IPS-18a (cell line): ENCODE results near the gene VWA8.
A peak's percentile ranks its signal among the peaks of the same experiment; 100 is the strongest.
"Not testable (repeated sequence)": the region's sequence is repeated elsewhere in the genome, so short reads cannot be mapped to it uniquely, and the experiment has no call there.

Experiments
- H3K27ac ChIP-seq: one replicate; pipeline ENCODE4 v1.5.1; 2013; ENCODE audit warnings: low read length
- H3K27me3 ChIP-seq: one replicate; pipeline ENCODE4 v1.6.1; 2013; ENCODE audit warnings: mild to moderate bottlenecking, low read length; ENCODE audit not compliant: control insufficient read depth, insufficient read depth
- H3K36me3 ChIP-seq: one replicate; pipeline ENCODE4 v1.6.1; 2013; ENCODE audit warnings: low read depth, low read length; ENCODE audit not compliant: control insufficient read depth
- H3K4me1 ChIP-seq: one replicate; pipeline ENCODE4 v1.6.1; 2013; ENCODE audit warnings: low read depth, low read length; ENCODE audit not compliant: control insufficient read depth
- H3K4me3 ChIP-seq: one replicate; pipeline ENCODE4 v1.5.1; 2013; ENCODE audit warnings: low read length
- H3K9ac ChIP-seq: one replicate; pipeline ENCODE4 v1.6.1; 2013; ENCODE audit warnings: mild to moderate bottlenecking, low read length, moderate library complexity
- H3K9me3 ChIP-seq: one replicate; pipeline ENCODE4 v1.6.1; 2013; ENCODE audit warnings: low read depth, low read length; ENCODE audit not compliant: control insufficient read depth

VWA8 gene

GRCh38 chr13:41962994-41963393 is 2.1 kb upstream of the VWA8 start:
- peaks cover 4% of the 10 kb centered on the region for H3K4me1 ChIP-seq
- no peak overlapping the region for H3K27ac ChIP-seq
- H3K27me3 ChIP-seq, result no peaks in the 10 kb centered on the region
- no peaks in the 10 kb centered on the region for H3K36me3 ChIP-seq
- no peak overlapping the region for H3K4me3 ChIP-seq
- H3K9ac ChIP-seq, result no peak overlapping the region
- no peaks in the 10 kb centered on the region for H3K9me3 ChIP-seq

GRCh38 chr13:41961466-41961760 is 504 bp upstream of the VWA8 start:
- peak overlapping the region; percentile 3 for H3K27ac ChIP-seq
- H3K27me3 ChIP-seq, result no peaks in the 10 kb centered on the region
- peak overlapping the region; percentile 68 for H3K4me3 ChIP-seq
- peak overlapping the region; percentile 62 for H3K9ac ChIP-seq
- H3K36me3 ChIP-seq, result no peaks in the 10 kb centered on the region
- H3K4me1 ChIP-seq, result peaks cover 4% of the 10 kb centered on the region
- H3K9me3 ChIP-seq, result no peaks in the 10 kb centered on the region

GRCh38 chr13:41960211-41960636 is 685 bp downstream of the VWA8 start:
- H3K4me1 ChIP-seq, result peaks cover 4% of the 10 kb centered on the region
- H3K27me3 ChIP-seq, result no peaks in the 10 kb centered on the region
- H3K27ac ChIP-seq, result no peak overlapping the region
- peak overlapping the region; percentile 68 for H3K4me3 ChIP-seq
- peak overlapping the region; percentile 62 for H3K9ac ChIP-seq
- no peaks in the 10 kb centered on the region for H3K36me3 ChIP-seq
- no peaks in the 10 kb centered on the region for H3K9me3 ChIP-seq

DNA sequence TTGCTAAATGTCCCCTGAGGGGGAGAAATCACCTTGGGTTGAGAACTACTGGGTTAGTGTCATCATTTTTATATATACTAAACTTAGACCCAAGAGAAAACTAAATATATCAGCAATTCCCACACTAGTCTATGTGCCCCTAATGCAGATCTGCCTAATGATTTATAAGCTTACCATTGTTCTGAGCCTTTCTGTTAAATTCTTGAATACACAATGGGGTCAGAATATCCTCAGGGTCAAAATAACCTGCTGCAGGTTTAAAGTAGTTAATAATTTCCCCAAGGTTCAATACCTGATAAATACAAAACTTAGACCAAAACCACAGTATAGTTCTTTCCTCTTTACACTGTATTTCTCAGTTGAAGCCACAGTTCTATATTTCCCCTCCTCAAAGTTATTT is 4.6 kb downstream of the VWA8 start:
- Histone ChIP-seq H3K4me1 (no peaks in the 10 kb centered on the region), H3K4me3 (no peak overlapping the region), H3K36me3 (no peaks in the 10 kb centered on the region), H3K27ac (no peak overlapping the region), H3K9ac (no peak overlapping the region), H3K9me3 (no peaks in the 10 kb centered on the region), H3K27me3 (no peaks in the 10 kb centered on the region)

- Histone ChIP-seq H3K36me3 (no peaks in the 10 kb centered on the region), H3K4me1 (no peaks in the 10 kb centered on the region), H3K4me3 (no peak overlapping the region), H3K9ac (no peak overlapping the region), H3K27me3 (no peaks in the 10 kb centered on the region), H3K27ac (no peak overlapping the region), H3K9me3 (no peaks in the 10 kb centered on the region)
Observed at GRCh38 chr13:41955605-41956004, 5.3 kb downstream of the VWA8 start.

GRCh38 chr13:41954226-41954625 is 6.7 kb downstream of the VWA8 start:
- H3K9me3 ChIP-seq, result no peaks in the 10 kb centered on the region
- no peak overlapping the region for H3K9ac ChIP-seq
- no peak overlapping the region for H3K27ac ChIP-seq
- H3K4me3 ChIP-seq, result no peak overlapping the region
- H3K36me3 ChIP-seq, result no peaks in the 10 kb centered on the region
- H3K4me1 ChIP-seq, result no peaks in the 10 kb centered on the region
- no peaks in the 10 kb centered on the region for H3K27me3 ChIP-seq

DNA sequence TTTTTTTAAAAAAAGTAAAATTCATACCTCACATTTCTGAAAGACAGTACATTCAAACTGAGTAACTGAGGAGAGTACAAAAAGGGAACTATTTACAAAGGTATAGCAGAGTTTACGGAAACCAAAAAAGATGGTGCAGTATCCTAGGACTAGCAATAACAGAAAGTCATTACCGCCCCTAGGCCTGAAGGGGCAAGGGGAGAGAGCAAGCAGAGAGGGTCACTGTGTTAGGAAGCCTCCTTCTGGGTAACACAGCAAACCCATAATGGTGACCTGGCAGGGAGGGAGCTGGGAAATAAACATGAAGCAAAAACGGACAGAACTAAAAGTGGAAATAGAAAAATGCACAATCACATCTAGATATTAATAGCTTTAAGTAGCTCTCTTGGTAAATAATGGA is 8.2 kb downstream of the VWA8 start:
- no peaks in the 10 kb centered on the region for H3K4me1 ChIP-seq
- H3K27me3 ChIP-seq, result no peaks in the 10 kb centered on the region
- no peak overlapping the region for H3K27ac ChIP-seq
- H3K9me3 ChIP-seq, result no peaks in the 10 kb centered on the region
- no peak overlapping the region for H3K9ac ChIP-seq
- no peaks in the 10 kb centered on the region for H3K36me3 ChIP-seq
- H3K4me3 ChIP-seq, result no peak overlapping the region

DNA sequence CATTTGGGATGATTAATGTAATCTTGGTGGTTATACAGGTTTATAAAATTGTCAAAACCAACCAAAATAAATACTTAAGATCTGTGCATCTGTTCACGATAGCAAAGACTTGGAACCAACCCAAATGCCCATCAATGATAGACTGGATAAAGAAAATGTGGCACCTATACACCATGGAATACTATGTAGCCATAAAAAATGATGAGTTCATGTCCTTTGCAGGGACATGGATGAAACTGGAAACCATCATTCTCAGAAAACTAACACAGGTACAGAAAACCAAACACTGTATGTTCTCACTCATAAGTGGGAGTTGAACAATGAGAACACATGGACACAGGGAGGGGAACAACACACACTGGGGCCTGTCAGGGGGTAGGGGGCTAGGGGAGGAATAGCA is 11.8 kb downstream of the VWA8 start:
- H3K9me3 ChIP-seq, H3K4me3 ChIP-seq, H3K4me1 ChIP-seq, H3K27ac ChIP-seq, H3K27me3 ChIP-seq, H3K36me3 ChIP-seq, H3K9ac ChIP-seq: not testable (repeated sequence)

DNA sequence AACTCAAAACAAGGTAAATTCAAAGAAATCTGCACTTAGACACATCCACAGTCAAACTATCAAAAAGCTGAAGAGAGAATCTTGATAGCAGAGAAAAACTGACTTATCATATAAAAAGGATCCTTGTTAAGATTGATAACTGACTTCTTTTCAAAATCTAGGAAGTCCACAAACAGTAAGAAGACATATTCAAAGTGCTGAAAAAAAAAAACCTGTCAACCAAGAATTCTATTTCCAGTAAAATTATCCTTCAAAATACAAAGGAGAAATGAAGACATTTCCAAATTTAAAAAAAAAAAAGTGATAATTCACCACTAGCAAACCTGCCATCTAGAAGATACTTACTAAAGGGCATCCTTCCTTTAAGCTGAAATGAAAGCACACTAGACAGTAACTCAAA is 15.0 kb downstream of the VWA8 start:
- no peaks in the 10 kb centered on the region for H3K27me3 ChIP-seq
- H3K36me3 ChIP-seq, result no peaks in the 10 kb centered on the region
- H3K9ac ChIP-seq, result no peak overlapping the region
- H3K4me3 ChIP-seq, result no peak overlapping the region
- no peak overlapping the region for H3K27ac ChIP-seq
- H3K9me3 ChIP-seq, result no peaks in the 10 kb centered on the region
- H3K4me1 ChIP-seq, result no peaks in the 10 kb centered on the region

GRCh38 chr13:41944635-41945397 is 16.1 kb downstream of the VWA8 start:
- H3K9ac ChIP-seq, result no peak overlapping the region
- no peak overlapping the region for H3K4me3 ChIP-seq
- no peaks in the 10 kb centered on the region for H3K27me3 ChIP-seq
- no peaks in the 10 kb centered on the region for H3K36me3 ChIP-seq
- H3K27ac ChIP-seq, result no peak overlapping the region
- no peaks in the 10 kb centered on the region for H3K9me3 ChIP-seq
- no peaks in the 10 kb centered on the region for H3K4me1 ChIP-seq

DNA sequence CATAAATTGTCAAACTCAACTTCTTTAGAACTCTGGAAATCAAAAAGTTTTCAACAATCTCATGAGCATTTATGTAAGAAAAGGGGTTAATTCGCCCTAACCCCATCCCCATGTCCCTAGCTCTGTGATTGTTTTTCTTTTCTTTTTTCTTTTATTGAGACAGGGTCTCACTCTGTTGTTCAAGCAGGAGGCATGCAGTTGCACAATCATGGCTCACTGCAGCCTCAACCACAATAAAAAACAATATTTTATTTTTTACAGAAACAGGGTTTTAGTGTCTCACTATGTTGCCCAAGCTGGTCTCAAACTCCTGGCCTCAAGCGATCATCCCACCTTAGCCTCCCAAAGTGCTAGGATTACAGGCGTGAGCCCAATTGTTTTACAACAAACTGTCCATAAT is 16.7 kb downstream of the VWA8 start:
- Histone ChIP-seq H3K27me3 (no peaks in the 10 kb centered on the region), H3K9ac (no peak overlapping the region)

DNA sequence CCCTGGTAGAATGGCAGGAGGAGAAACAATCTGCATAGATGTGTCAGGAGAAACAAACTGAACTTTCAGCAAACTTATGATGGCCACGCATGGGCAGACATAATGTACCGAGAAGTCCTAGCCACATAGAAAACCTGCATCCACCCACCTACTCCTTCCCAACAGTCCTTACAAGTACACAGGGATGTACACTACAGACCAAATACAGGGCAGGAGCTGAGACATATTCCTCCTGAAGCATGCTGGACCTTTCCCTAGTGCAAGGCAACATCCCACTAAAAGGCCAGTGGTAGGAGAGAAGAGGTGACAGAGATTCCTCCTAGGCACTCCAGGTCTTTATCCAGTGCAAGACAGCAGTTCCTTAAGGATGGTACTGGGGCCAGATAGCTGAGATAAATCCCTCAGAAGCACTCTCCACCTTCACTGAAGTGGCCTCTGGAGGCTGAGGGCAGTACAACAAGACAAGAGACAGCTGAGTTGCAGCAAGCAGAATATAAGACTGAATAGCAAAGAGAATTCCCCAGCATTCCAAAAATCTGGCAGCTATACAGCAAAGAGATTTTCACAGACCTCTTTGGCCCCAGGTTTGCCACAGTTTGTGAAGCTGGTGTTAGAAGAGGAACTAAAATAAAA is 18.3 kb downstream of the VWA8 start:
- Histone ChIP-seq H3K36me3 (no peaks in the 10 kb centered on the region), H3K9ac (no peak overlapping the region), H3K4me1 (peaks cover 3% of the 10 kb centered on the region), H3K27me3 (no peaks in the 10 kb centered on the region), H3K27ac (no peak overlapping the region), H3K9me3 (no peaks in the 10 kb centered on the region), H3K4me3 (no peak overlapping the region)

More for the DNA sequence above, 16.7 kb downstream of the VWA8 start:
- no peak overlapping the region for H3K4me3 ChIP-seq
- H3K36me3 ChIP-seq, result no peaks in the 10 kb centered on the region
- peaks cover 2% of the 10 kb centered on the region for H3K4me1 ChIP-seq
- H3K9me3 ChIP-seq, result no peaks in the 10 kb centered on the region
- no peak overlapping the region for H3K27ac ChIP-seq
